Fibroblast of skin of left quadriceps (primary cell): ENCODE data around the gene CCR8.
"Not testable (repeated sequence)": the region's sequence is repeated elsewhere in the genome, so short reads cannot be mapped to it uniquely, and the experiment has no call there.

Experiments used
- DNase-seq, 2 experiments: peaks; one replicate each; pipeline ENCODE4 v3.0.0-alpha.2; 2013; ENCODE audit warnings: low read depth in 2 of 2

CCR8 gene

GRCh38 chr3:39349080-39349479, 19.6 kb downstream of the CCR8 start:
- no peak for DNase-seq

- no peak for DNase-seq
Measured at GRCh38 chr3:39350714-39351113, 21.2 kb downstream of the CCR8 start.

GRCh38 chr3:39351134-39351533, 21.6 kb downstream of the CCR8 start:
- DNase-seq: not testable (repeated sequence)

- DNase-seq: not testable (repeated sequence)
Measured at GRCh38 chr3:39353168-39353927, 23.8 kb downstream of the CCR8 start.

GRCh38 chr3:39358333-39358732, 28.8 kb downstream of the CCR8 start:
- DNase-seq: no peak

- no peak for DNase-seq
Measured at GRCh38 chr3:39361252-39361927, 31.9 kb downstream of the CCR8 start.

GRCh38 chr3:39362192-39362591, 32.7 kb downstream of the CCR8 start:
- no peak for DNase-seq

GRCh38 chr3:39362812-39363211, 33.3 kb downstream of the CCR8 start:
- no peak for DNase-seq

GRCh38 chr3:39370450-39370849, 40.9 kb downstream of the CCR8 start:
- not testable (repeated sequence) for DNase-seq

GRCh38 chr3:39372833-39373232, 43.3 kb downstream of the CCR8 start:
- DNase-seq: no peak

GRCh38 chr3:39376959-39377634, 47.6 kb downstream of the CCR8 start:
- no peak for DNase-seq

GRCh38 chr3:39378088-39378487, 48.6 kb downstream of the CCR8 start:
- no peak for DNase-seq

GRCh38 chr3:39378957-39379777, 49.7 kb downstream of the CCR8 start:
- DNase-seq: no peak

- no peak for DNase-seq
Measured at GRCh38 chr3:39379778-39380155, 50.3 kb downstream of the CCR8 start.

GRCh38 chr3:39381432-39381831, 51.9 kb downstream of the CCR8 start:
- DNase-seq: no peak
